Trophoblast cell (in vitro differentiated cells and primary cell): ENCODE results near the gene RBM17.

Source experiments
- DNase-seq, 2 donors: peaks; one replicate each; pipeline ENCODE4 v3.0.0-alpha.2; 2016
- H2AFZ ChIP-seq: 2 replicates; pipeline ENCODE4 v1.6.1; 2013; ENCODE audit warnings: low read length, moderate library complexity, mild to moderate bottlenecking; ENCODE audit not compliant: insufficient read depth, poor library complexity
- H2AK5ac ChIP-seq: 2 replicates; pipeline ENCODE4 v1.6.1; 2013; ENCODE audit warnings: mild to moderate bottlenecking, low read length
- H2BK120ac ChIP-seq: 2 replicates; pipeline ENCODE4 v1.6.1; 2013; ENCODE audit warnings: low read length, mild to moderate bottlenecking, moderate library complexity; ENCODE audit not compliant: insufficient read depth, poor library complexity
- H2BK12ac ChIP-seq: 2 replicates; pipeline ENCODE4 v1.6.1; 2013; ENCODE audit warnings: mild to moderate bottlenecking, low read length, moderate library complexity
- H2BK5ac ChIP-seq: 2 replicates; pipeline ENCODE4 v1.6.1; 2013; ENCODE audit warnings: low read length, low read depth, moderate library complexity, mild to moderate bottlenecking; ENCODE audit not compliant: poor library complexity
- H3K14ac ChIP-seq: 2 replicates; pipeline ENCODE4 v1.6.1; 2013; ENCODE audit warnings: mild to moderate bottlenecking, low read length
- H3K18ac ChIP-seq: 2 replicates; pipeline ENCODE4 v1.6.1; 2013; ENCODE audit warnings: mild to moderate bottlenecking, low read length
- H3K23ac ChIP-seq: 2 replicates; pipeline ENCODE4 v1.6.1; 2013; ENCODE audit warnings: low read length
- H3K27ac ChIP-seq: 2 replicates; pipeline ENCODE4 v1.5.1; 2013; ENCODE audit warnings: low read depth, mild to moderate bottlenecking, inconsistent platforms, low read length, moderate library complexity
- H3K27me3 ChIP-seq: 2 replicates; pipeline ENCODE4 v1.6.1; 2013; ENCODE audit warnings: inconsistent platforms, mild to moderate bottlenecking, low read length, moderate library complexity; ENCODE audit not compliant: insufficient read depth
- H3K36me3 ChIP-seq, 2 experiments: 1 replicate in 1 of 2; 2 replicates in 1 of 2; pipeline ENCODE4 v1.6.1; 2013; ENCODE audit warnings: low read length in 2 of 2, mild to moderate bottlenecking in 2 of 2, moderate library complexity in 1 of 2; ENCODE audit not compliant: insufficient read depth in 2 of 2, control insufficient read depth in 1 of 2
- H3K4ac ChIP-seq: 2 replicates; pipeline ENCODE4 v1.6.1; 2013; ENCODE audit warnings: low read depth, mild to moderate bottlenecking, low read length, moderate library complexity
- H3K4me1 ChIP-seq, 2 experiments: 1 replicate in 1 of 2; 2 replicates in 1 of 2; pipeline ENCODE4 v1.6.1; 2013; ENCODE audit warnings: low read length in 2 of 2, mild to moderate bottlenecking in 2 of 2, moderate library complexity in 1 of 2; ENCODE audit not compliant: insufficient read depth in 2 of 2, control insufficient read depth in 1 of 2
- H3K4me2 ChIP-seq: 2 replicates; pipeline ENCODE4 v1.6.1; 2013; ENCODE audit warnings: inconsistent platforms, mild to moderate bottlenecking, low read length, moderate library complexity
- H3K4me3 ChIP-seq: 2 replicates; pipeline ENCODE4 v1.5.1; 2013; ENCODE audit warnings: mild to moderate bottlenecking, low read depth, low read length, inconsistent platforms
- H3K79me1 ChIP-seq: one replicate; pipeline ENCODE4 v1.6.1; 2013; ENCODE audit warnings: low read length
- H3K79me2 ChIP-seq: 2 replicates; pipeline ENCODE4 v1.6.1; 2013; ENCODE audit warnings: low read length, mild to moderate bottlenecking; ENCODE audit not compliant: control insufficient read depth, insufficient read depth, poor library complexity
- H3K9ac ChIP-seq: 2 replicates; pipeline ENCODE4 v1.6.1; 2013; ENCODE audit warnings: mild to moderate bottlenecking, low read length
- H3K9me3 ChIP-seq: 2 replicates; pipeline ENCODE4 v1.6.1; 2013; ENCODE audit warnings: low read depth, mild to moderate bottlenecking, control low read depth, inconsistent platforms, low read length; ENCODE audit not compliant: insufficient read depth
- H4K12ac ChIP-seq: 2 replicates; pipeline ENCODE4 v1.6.1; 2013; ENCODE audit warnings: low read depth, mild to moderate bottlenecking, low read length, moderate library complexity
- H4K8ac ChIP-seq: 2 replicates; pipeline ENCODE4 v1.6.1; 2013; ENCODE audit warnings: low read depth, mild to moderate bottlenecking, low read length, moderate library complexity
- H4K91ac ChIP-seq: one replicate; pipeline ENCODE4 v1.6.1; 2013; ENCODE audit warnings: low read depth, mild to moderate bottlenecking, low read length, moderate library complexity
- WGBS: extraction: QIAGEN DNeasy Blood & Tissue Kit; methylation state at CpG from one replicate; pipeline ENCODE4 v1.1.7; 2013; ENCODE audit warnings: missing lambda C conversion rate; ENCODE audit not compliant: insufficient read length, insufficient coverage; ENCODE audit errors: extremely low coverage; 5-methylcytosine and 5-hydroxymethylcytosine counted together

Gene RBM17

GRCh38 chr10:6059506-6059905, 29.3 kb upstream of the RBM17 start:
- Histone ChIP-seq H2BK5ac (no peak overlapping the region), H3K18ac (no peak overlapping the region), H3K4ac (no peak overlapping the region), H3K9me3 (no peaks in the 10 kb centered on the region), H2BK12ac (no peak overlapping the region), H3K27me3 (no peaks in the 10 kb centered on the region), H2AFZ (no peak overlapping the region), H3K27ac (no peak overlapping the region), H3K79me1 (no peaks in the 10 kb centered on the region), H4K8ac (no peak overlapping the region), H3K9ac (no peak overlapping the region), H2BK120ac (no peak overlapping the region), H3K36me3 (no peaks in the 10 kb centered on the region), H3K4me3 (no peak overlapping the region), H3K79me2 (no peaks in the 10 kb centered on the region), H3K14ac (no peak overlapping the region), H3K23ac (no peak overlapping the region), H3K4me1 (no peaks in the 10 kb centered on the region), H2AK5ac (no peak overlapping the region), H3K4me2 (no peak overlapping the region), H4K91ac (no peak overlapping the region), H4K12ac (no peak overlapping the region)
- no CpG with 5 or more reads among the region's 2 CpGs for WGBS
- DNase-seq = no peak

GRCh38 chr10:6061056-6061455, 27.8 kb upstream of the RBM17 start:
- Histone ChIP-seq H4K91ac (no peak overlapping the region), H2BK120ac (no peak overlapping the region), H3K27me3 (no peaks in the 10 kb centered on the region), H3K9ac (no peak overlapping the region), H3K4me1 (no peaks in the 10 kb centered on the region), H2BK5ac (no peak overlapping the region), H2AK5ac (no peak overlapping the region), H2AFZ (no peak overlapping the region), H3K4ac (no peak overlapping the region), H3K18ac (no peak overlapping the region), H3K4me3 (no peak overlapping the region), H3K14ac (no peak overlapping the region), H3K9me3 (no peaks in the 10 kb centered on the region), H3K79me1 (no peaks in the 10 kb centered on the region), H4K8ac (no peak overlapping the region), H3K79me2 (no peaks in the 10 kb centered on the region), H4K12ac (no peak overlapping the region), H3K27ac (no peak overlapping the region), H3K23ac (no peak overlapping the region), H3K36me3 (no peaks in the 10 kb centered on the region), H2BK12ac (no peak overlapping the region), H3K4me2 (no peak overlapping the region)
- no CpG with 5 or more reads among the region's 8 CpGs for WGBS
- no peak for DNase-seq

- Histone ChIP-seq H2BK120ac (no peak within 1 kb of the TSS), H3K4me2 (no peak within 1 kb of the TSS), H3K27ac (no peak within 1 kb of the TSS), H3K18ac (no peak within 1 kb of the TSS), H3K79me1 (no peaks in the 10 kb centered on the region), H2AFZ (no peak within 1 kb of the TSS), H4K91ac (no peak within 1 kb of the TSS), H3K23ac (no peak within 1 kb of the TSS), H2AK5ac (no peak within 1 kb of the TSS), H3K36me3 (no peaks in the 10 kb centered on the region), H2BK12ac (no peak within 1 kb of the TSS), H3K14ac (no peak within 1 kb of the TSS), H3K9ac (no peak within 1 kb of the TSS), H3K4me1 (no peaks in the 10 kb centered on the region), H2BK5ac (no peak within 1 kb of the TSS), H3K4ac (no peak within 1 kb of the TSS), H4K8ac (no peak within 1 kb of the TSS), H3K9me3 (no peaks in the 10 kb centered on the region), H4K12ac (no peak within 1 kb of the TSS), H3K79me2 (no peaks in the 10 kb centered on the region), H3K4me3 (no peak within 1 kb of the TSS), H3K27me3 (no peaks in the 10 kb centered on the region)
- no peak for DNase-seq
- WGBS = no CpG with 5 or more reads among the region's 18 CpGs
Observed at GRCh38 chr10:6062101-6062771, 26.6 kb upstream of the RBM17 start, which contains the start of gene IL2RA. Gene IL2RA (minus strand): TSS chr10:6062367. CDS start chr10:6062151, 216 bp downstream.

- no peaks in the 10 kb centered on the region for H3K79me1 ChIP-seq
- H3K14ac ChIP-seq = no peak overlapping the region
- H2BK12ac ChIP-seq = no peak overlapping the region
- H3K23ac ChIP-seq = no peak overlapping the region
- no peak overlapping the region for H3K9ac ChIP-seq
- no peak overlapping the region for H3K4me3 ChIP-seq
- DNase-seq = no peak
- H4K12ac ChIP-seq = no peak overlapping the region
- H2AK5ac ChIP-seq = no peak overlapping the region
- H2AFZ ChIP-seq = no peak overlapping the region
- H4K91ac ChIP-seq = no peak overlapping the region
- H2BK5ac ChIP-seq = no peak overlapping the region
- no CpG with 5 or more reads among the region's 7 CpGs for WGBS
- H2BK120ac ChIP-seq = no peak overlapping the region
- H3K4me1 ChIP-seq = no peaks in the 10 kb centered on the region
- H3K27ac ChIP-seq = no peak overlapping the region
- no peaks in the 10 kb centered on the region for H3K36me3 ChIP-seq
- H4K8ac ChIP-seq = no peak overlapping the region
- no peaks in the 10 kb centered on the region for H3K79me2 ChIP-seq
- H3K9me3 ChIP-seq = no peaks in the 10 kb centered on the region
- H3K18ac ChIP-seq = no peak overlapping the region
- no peak overlapping the region for H3K4me2 ChIP-seq
- no peaks in the 10 kb centered on the region for H3K27me3 ChIP-seq
- no peak overlapping the region for H3K4ac ChIP-seq
Observed at GRCh38 chr10:6064119-6064518, 24.7 kb upstream of the RBM17 start.
